ENCODE results near the gene CYTH4. TPM values are rescaled to one million over a fixed set of nuclear protein-coding genes. Genes with fewer than 3 reads are reported as not detected.
A peak's percentile ranks its signal among the peaks of the same experiment; 100 is the strongest.

CYTH4 gene
- total and polyA plus RNA-seq, 2 of the 13 experiments (the other 11 are each of a cell fraction or from before 2014, with no cell fraction given): not detected

GRCh38 chr22:37260901-37261336, 21.4 kb upstream of the CYTH4 start (continued):
- no peak for TF ChIP-seq ZNF451 (CRISPR knock-in tag; IDR thresholded peaks at IDR 0.05)
- TF ChIP-seq ZNF609 (CRISPR knock-in tag; IDR thresholded peaks at IDR 0.05; ENCODE audit: borderline replicate concordance): no peak
- TF ChIP-seq ZNF331 (CRISPR knock-in tag; IDR thresholded peaks at IDR 0.05): no peak
- TF ChIP-seq ZNF260 (CRISPR knock-in tag; IDR thresholded peaks at IDR 0.05; ENCODE audit: borderline replicate concordance, low read depth): no peak
- TF ChIP-seq TRAFD1 (CRISPR knock-in tag; IDR thresholded peaks at IDR 0.05; ENCODE audit: borderline replicate concordance): no peak
- TF ChIP-seq ZNF446 (CRISPR knock-in tag; IDR thresholded peaks at IDR 0.05): no peak
- peak; percentile 51; the same call in 1 of the 2 replicates for TF ChIP-seq KDM2A (CRISPR knock-in tag; IDR thresholded peaks at IDR 0.05; ENCODE audit: borderline replicate concordance, low read depth)
- 0 out of 2 replicates have a peak, but pooled peaks have one; percentile 10 for TF ChIP-seq ETV5 (CRISPR knock-in tag; IDR thresholded peaks at IDR 0.05; ENCODE audit: borderline replicate concordance)
- TF ChIP-seq ZNF205 (CRISPR knock-in tag; IDR thresholded peaks at IDR 0.05): no peak
- no peak for TF ChIP-seq DDIT3 (CRISPR knock-in tag; IDR thresholded peaks at IDR 0.05)
- TF ChIP-seq YEATS4 (CRISPR knock-in tag; IDR thresholded peaks at IDR 0.05; ENCODE audit: borderline replicate concordance): no peak
- TF ChIP-seq ZNF574 (CRISPR knock-in tag; IDR thresholded peaks at IDR 0.05): no peak
- peak; percentile 74 for TF ChIP-seq STAG1 (CRISPR knock-in tag; IDR thresholded peaks at IDR 0.05)
- TF ChIP-seq PRPF4 (IDR thresholded peaks at IDR 0.05; ENCODE audit: low read depth, low read length, poor library complexity, severe bottlenecking): no peak
- no peak for TF ChIP-seq ZFP1 (CRISPR knock-in tag; IDR thresholded peaks at IDR 0.05)
- TF ChIP-seq PATZ1 (CRISPR knock-in tag; IDR thresholded peaks at IDR 0.05): 0 out of 2 replicates have a peak, but pooled peaks have one; percentile 25
- no peak for TF ChIP-seq CREB3 (CRISPR knock-in tag; IDR thresholded peaks at IDR 0.05)
